NCI-H2107 treated with DMSO at 0.1 percent for 48 hours (cell line): ENCODE measurements around the gene GIMAP2.

Experiments used
- DNase-seq: peaks from one replicate; lab custom pipeline; 2025; ENCODE audit not compliant: unreplicated experiment; lab: John Stamatoyannopoulos, UW

GIMAP2 gene

DNA sequence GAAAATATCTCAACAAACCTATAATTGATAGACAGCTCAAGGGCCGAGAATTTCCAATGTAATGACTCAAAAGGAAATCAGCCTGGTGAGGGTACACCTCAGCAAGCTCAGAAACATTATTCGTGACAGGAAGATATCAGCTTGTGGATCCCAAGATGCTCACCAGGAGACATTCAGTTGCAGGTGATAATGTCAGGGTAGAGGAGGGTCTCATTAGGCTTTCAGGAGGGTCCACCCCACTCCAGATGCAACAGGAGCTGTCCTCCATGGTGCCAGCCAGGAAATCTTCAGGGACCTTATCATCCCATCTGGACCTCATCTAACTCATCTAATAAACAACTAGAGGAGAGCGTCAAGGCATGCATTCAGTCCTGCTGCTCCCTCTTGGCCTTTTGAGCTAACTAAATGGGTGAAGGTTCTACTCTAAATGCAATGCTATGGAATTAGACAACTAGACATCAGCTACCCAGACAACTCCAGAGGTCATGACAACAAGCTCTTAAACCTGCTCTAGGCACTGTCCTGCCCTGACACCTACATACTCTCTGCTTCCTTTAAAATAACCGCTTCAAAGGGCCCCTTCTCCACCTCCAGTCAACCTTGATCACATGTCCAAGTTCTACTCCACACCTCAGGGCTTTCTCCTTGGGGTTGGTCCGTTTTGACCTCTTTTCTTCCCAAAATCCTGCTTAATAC lies 47.4 kb downstream of the GIMAP2 start:
- no peak for DNase-seq

DNA sequence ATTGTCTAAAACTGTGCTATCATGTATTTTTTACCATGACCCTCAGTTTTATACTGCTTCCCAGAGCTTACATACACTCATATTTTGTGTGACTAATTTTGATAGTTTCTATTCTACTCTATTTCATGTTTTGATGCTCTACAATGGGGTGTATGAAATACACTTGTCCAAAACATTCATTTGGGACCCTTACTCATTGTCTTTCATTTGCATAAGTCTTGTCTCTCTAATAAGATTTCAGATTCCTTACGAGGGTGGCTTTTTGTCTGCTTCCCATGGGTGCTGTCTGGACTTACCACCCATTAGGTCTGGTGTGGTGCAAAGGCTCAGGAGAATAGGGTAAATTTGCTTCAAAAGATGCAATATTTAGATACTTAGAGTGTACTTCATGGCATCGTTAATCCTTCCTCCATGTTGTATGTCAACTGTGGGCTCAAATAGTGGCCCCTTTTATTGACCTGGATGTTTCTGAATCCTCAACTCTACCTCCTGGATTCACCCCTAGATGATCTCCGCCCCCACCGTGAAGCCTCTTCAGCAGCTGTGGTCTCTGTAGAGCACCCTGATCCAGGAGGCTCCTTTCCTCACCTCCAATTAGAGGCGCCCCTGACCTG lies 48.1 kb downstream of the GIMAP2 start:
- no peak for DNase-seq

DNA sequence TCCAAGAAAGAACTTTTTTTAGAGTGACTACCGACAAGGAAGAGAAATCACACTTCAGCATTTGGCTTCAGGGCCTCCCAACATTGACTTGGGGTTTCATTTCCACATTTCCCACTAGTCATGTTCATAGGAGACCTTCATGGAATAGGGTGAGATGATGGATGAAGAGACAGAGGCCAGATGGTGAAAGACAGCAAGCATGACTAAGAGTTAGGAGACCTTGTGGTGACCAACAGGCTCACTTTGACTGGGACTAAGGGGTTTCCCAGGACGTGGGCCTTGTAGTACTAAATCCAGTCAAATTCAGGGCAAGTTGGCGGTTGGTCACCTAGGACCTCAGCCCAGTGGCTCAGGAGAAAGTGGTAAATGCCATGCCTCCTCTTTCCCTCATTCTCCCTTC lies 48.7 kb downstream of the GIMAP2 start:
- DNase-seq: no peak

DNA sequence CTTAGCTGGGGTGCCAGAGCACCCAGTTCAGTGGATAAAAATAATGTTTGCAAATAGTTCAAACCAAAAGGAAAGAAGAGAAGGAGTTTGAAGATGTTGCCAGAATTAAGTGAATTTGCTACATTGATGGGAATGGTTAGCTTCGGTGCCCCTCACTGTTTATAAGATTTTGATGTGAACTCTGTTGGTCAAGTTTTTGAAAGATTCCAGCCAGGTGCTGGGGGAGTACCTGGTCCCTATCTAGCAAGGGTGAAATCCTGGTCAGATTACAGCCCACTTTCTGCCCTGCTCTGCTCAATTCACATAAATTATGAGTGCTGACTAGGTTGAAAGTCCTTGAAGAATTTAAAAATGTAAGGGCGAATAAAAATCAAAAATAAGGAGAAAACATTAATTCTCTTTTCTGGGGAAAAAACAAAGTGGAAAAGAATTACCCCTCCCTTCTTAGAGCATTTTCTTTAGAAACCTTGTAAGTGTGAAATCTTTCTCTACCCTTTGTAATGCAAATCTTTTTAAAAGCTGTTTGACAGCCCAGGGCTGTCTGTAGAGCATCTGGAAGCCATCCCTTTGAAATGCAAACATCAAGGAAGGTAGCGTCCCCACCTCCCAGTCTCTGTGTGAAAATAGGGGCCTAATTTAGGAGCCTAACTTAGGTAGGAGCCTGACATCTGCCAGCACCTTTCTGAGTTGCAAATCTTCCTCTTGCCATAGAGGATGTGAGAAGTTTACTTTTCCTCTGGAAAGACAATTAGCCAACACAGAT lies 50.3 kb downstream of the GIMAP2 start:
- DNase-seq: no peak

DNA sequence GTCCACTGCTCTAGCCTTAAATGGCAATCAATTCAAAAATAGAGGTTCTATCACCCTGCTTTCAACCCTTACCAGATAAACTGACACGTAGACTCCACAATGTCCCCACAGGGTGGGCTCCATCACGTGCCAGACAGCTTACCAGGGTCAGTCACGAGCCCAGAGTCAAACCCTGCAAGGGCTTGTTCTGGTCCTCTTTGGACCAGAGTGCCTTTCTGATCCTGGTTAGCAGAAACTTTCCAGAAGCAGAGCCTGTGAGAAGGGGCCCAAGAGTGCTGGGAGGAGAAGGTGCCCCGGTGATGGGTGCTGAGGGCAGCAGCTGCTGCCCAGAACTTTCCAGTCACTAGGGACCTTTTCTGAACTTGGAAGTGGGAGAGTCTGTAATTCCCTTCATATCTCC lies 51.4 kb downstream of the GIMAP2 start:
- no peak for DNase-seq

DNA sequence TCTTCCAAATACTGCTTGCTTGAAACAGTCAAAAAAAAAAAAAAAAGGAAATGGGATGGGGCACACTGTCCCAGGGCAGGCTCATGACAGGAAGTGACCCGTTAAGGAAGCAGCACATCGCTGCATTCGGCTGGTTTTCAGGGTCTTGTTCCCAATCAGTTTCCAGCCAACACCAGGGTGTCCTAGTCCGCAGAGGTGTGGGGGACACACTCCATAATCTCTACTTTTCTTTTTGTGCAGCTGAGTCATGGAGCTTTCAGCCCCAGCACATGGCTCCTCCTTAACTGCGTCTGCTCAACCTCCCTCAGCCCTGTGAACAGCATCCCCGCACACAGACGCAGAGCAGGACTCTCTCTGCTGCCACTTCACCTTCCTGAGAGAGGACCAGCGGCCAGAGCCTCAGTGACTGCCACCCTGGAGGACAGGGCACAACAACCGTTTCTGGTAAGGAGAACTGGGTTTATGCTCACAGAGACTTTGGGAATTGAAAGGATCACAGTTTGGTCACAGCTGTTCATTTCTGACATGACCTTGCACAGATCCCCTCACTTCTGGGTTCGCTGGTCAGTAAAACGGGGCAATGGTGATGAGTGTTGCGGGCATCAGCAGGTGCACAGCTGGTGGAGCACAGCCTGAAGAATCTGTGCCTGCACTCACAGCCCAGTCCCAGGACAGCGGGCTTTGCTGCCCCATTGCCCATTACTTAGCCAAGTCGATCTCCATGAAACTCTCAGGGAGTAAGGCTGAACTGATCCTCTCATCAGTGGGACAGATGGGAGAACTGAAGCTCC lies 52.0 kb downstream of the GIMAP2 start, which contains the start of gene GIMAP5:
GIMAP5 (plus strand) TSS at position 154 of the 791 bp plus-strand sequence. CDS start 3,467 bp downstream, outside the sequence.
- no peak for DNase-seq

DNA sequence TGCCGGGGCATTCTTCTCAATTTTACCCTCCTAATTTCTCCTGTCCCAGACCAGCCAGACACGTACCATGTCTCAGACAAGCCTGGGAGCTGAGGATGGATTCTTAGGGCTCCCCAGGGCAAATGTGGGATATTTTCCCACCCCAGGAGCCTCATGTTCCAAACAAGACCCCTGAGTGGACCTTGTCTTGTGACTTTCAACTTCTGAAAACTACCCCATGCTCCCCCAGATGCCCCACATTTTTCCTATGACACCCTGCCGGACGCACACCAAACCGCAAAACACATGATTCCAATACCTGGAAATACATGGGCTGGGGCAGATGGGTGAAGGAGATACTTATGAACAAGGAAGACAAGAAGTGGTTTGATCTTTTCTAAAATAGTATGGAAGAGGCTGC lies 52.6 kb downstream of the GIMAP2 start:
- no peak for DNase-seq

DNA sequence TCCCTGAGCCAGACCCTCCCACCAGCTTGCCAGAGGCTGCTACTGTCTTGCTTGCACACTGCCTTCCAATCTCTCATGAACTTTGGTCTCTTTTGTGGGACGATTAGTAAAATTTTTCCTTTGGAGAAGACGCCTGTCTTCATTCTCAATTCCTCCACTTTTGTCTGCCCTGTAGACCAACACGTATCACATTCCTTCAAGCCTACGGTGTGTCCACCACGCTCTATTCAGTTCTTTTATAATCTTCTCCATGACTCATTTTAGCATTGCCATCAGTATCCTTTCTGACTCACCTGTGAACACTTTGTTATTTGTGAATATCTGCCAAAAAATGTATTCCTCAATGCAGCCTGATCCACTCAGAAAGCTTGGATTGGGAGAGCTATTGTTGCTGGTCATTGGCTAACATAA lies 53.1 kb downstream of the GIMAP2 start:
- DNase-seq: no peak

DNA sequence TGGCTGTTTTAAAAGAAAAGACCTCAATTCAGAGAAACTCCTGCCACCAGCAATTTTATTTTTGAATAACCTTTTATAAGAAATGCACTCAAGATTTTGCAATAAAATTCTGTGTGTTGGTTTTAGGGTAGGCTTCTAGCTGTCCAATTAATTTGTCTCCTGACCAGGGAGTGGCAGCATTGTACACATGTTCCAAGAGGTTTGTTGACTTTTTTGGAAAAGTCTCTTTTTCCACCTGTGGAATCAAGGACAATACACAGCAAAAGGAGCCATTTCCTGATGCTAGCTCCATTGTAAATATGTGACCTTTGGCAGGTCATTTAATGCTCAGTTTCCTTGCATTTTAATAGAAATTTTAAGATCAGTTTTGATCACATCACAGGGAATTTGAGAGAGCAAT lies 53.5 kb downstream of the GIMAP2 start:
- DNase-seq: no peak

DNA sequence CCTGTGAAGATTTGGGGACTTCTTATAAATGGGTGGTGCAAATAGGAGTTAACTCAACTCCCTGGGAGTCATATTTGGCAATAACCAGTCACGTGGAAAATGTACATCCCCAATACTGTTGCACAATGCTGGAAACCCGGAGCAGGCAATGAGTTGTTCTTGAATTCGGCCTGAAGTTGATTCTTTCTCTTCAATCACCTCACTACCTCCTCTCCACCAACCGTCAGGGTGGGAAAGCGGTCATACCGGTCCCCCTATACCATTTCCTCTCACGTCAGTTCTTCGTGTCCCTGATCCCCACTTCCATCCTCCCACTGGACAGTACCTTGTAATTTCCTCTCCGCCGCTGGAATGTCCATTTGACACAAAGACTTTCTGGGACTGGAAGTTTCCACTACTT lies 54.5 kb downstream of the GIMAP2 start:
- no peak for DNase-seq

DNA sequence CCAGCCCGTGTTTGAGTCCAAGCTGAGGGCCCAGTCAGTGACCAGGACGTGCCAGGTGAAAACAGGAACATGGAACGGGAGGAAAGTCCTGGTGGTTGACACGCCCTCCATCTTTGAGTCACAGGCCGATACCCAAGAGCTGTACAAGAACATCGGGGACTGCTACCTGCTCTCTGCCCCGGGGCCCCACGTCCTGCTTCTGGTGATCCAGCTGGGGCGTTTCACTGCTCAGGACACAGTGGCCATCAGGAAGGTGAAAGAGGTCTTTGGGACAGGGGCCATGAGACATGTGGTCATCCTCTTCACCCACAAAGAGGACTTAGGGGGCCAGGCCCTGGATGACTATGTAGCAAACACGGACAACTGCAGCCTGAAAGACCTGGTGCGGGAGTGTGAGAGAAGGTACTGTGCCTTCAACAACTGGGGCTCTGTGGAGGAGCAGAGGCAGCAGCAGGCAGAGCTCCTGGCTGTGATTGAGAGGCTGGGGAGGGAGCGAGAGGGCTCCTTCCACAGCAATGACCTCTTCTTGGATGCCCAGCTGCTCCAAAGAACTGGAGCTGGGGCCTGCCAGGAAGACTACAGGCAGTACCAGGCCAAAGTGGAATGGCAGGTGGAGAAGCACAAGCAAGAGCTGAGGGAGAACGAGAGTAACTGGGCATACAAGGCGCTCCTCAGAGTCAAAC lies 56.9 kb downstream of the GIMAP2 start:
- DNase-seq: no peak
